CD4-positive, CD25-positive, alpha-beta regulatory T cell (primary cell): ENCODE measurements around the gene TOMM34. TPM values are rescaled to one million over a fixed set of nuclear protein-coding genes. Genes with fewer than 3 reads are reported as not detected.

Experiments
- ATAC-seq, 2 donors: fragments of 150-1000 bp; cut with Tn5 transposase; one replicate each; pipeline ENCODE4 v1.10.0; 2021; ENCODE audit warnings: low read depth in 2 of 2, moderate number of reproducible peaks in 2 of 2, moderate library complexity in 1 of 2
- DNase-seq, 3 donors: peaks; one replicate each; pipeline versions ENCODE4 v3.0.0 to v3.0.0-alpha.2; 2012 to 2022; ENCODE audit warnings: mixed read lengths in 1 of 3
- H3K27ac ChIP-seq: one replicate; pipeline ENCODE4 v1.7.0; 2013; ENCODE audit warnings: mild to moderate bottlenecking, low read length; ENCODE audit not compliant: insufficient read depth, poor library complexity, severe bottlenecking
- H3K27me3 ChIP-seq: one replicate; pipeline ENCODE4 v1.7.0; 2013; ENCODE audit warnings: low read length; ENCODE audit not compliant: control insufficient read depth, insufficient read depth
- H3K36me3 ChIP-seq: one replicate; pipeline ENCODE4 v1.7.0; 2013; ENCODE audit warnings: mild to moderate bottlenecking, low read length, moderate library complexity; ENCODE audit not compliant: control insufficient read depth, insufficient read depth
- H3K4me1 ChIP-seq: 2 replicates; pipeline ENCODE4 v1.7.0; 2013; ENCODE audit warnings: mild to moderate bottlenecking, low read length; ENCODE audit not compliant: insufficient read depth, control insufficient read depth, poor library complexity, severe bottlenecking
- H3K4me3 ChIP-seq: one replicate; pipeline ENCODE4 v1.7.0; 2013; ENCODE audit warnings: low read depth, mild to moderate bottlenecking, low read length, moderate library complexity
- H3K9me3 ChIP-seq, 2 experiments: 1 replicate in 1 of 2; 2 replicates in 1 of 2; pipeline ENCODE4 v1.7.0; 2013; ENCODE audit warnings: low read length in 2 of 2, mild to moderate bottlenecking in 1 of 2, moderate library complexity in 1 of 2; ENCODE audit not compliant: control insufficient read depth in 2 of 2
- H3K27ac Mint-ChIP-seq, 3 donors: one replicate each; pipeline ENCODE4 v1.8.0; 2020 to 2022; ENCODE audit warnings: mild to moderate bottlenecking in 3 of 3, mixed read lengths in 3 of 3, moderate library complexity in 2 of 3
- H3K27me3 Mint-ChIP-seq: one replicate; pipeline ENCODE4 v1.8.0; 2022; ENCODE audit warnings: mild to moderate bottlenecking, mixed read lengths
- H3K36me3 Mint-ChIP-seq: one replicate; pipeline ENCODE4 v1.8.0; 2020; ENCODE audit warnings: mixed read lengths
- H3K4me1 Mint-ChIP-seq, 4 donors: one replicate each; pipeline ENCODE4 v1.8.0; 2020 to 2022; ENCODE audit warnings: mixed read lengths in 4 of 4, mild to moderate bottlenecking in 1 of 4
- H3K4me3 Mint-ChIP-seq, 4 donors: one replicate each; pipeline ENCODE4 v1.8.0; 2020 to 2022; ENCODE audit warnings: mild to moderate bottlenecking in 4 of 4, mixed read lengths in 4 of 4, moderate library complexity in 3 of 4
- H3K9me3 Mint-ChIP-seq, 7 donors: one replicate each; pipeline ENCODE4 v1.8.0; 2020 to 2022; ENCODE audit warnings: mixed read lengths in 7 of 7, mild to moderate bottlenecking in 3 of 7, moderate library complexity in 2 of 7
- polyA plus RNA-seq, 4 donors: library from polyadenylated mRNA; unstranded; fragments of 300-500 nt; fragmentation: Illumina TruSeq; gene quantifications; one replicate each; pipeline ENCODE4 v1.2.3, GENCODE V29; 2021
- total RNA-seq: library from RNA; stranded (reverse); gene quantifications from one replicate; pipeline ENCODE4 v1.2.3, GENCODE V29; 2022

Gene TOMM34
- total and polyA plus RNA-seq, 5 donors from 2014 or later, result 10.7 to 24.2 (median 22.1) TPM

GRCh38 chr20:44988631-44989171 is 28.5 kb upstream of the TOMM34 start:
- Mint-ChIP-seq H3K27me3 (no peaks in the 10 kb centered on the region), H3K9me3 (no peaks in the 10 kb centered on the region), H3K4me1 (peaks cover 49 to 88% (median 64%) of the 10 kb centered on the region in 4 donors), H3K4me3 (peak overlapping the region; percentile 45 to 92 (median 76)), H3K27ac (peak overlapping the region; percentile 2 to 84 (median 58)), H3K36me3 (peaks cover 32% of the 10 kb centered on the region)
- Histone ChIP-seq H3K4me3 (peak overlapping the region; percentile 92), H3K4me1 (peaks cover 75% of the 10 kb centered on the region), H3K36me3 (peaks cover 62% of the 10 kb centered on the region), H3K27ac (peak overlapping the region; percentile 34), H3K27me3 (no peaks in the 10 kb centered on the region), H3K9me3 (no peaks in the 10 kb centered on the region)
- ATAC-seq, result no peak
- no peak for DNase-seq

DNA sequence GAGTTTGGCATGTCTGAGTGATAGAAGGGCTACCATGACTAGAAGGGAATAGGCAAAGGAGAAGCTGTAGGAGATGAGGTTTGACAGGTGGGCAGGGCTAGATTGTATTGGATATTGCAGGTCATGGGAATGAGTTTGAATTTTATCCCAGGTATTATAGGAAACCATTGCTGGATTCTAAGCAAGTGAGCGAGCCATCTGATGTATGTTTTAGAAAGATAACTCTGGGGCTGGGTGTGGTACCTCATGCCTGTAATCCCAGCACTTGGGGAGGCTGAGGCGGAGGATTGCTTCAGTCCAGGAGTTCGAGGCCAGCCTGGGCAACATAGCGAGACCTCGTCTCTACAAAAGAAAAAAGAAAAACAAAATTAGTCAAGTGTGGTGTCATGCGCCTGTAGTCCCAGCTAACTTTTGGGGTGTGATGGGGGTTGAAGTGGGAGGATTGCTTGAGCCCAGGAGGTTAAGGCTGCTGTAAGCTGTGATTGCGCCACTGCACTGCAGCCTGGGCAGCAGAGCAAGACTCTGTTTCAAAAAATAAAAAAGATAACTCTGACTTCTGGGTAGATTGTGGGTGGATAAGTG is 23.0 kb upstream of the TOMM34 start:
- Mint-ChIP-seq H3K27ac (peak overlapping the region; percentile 59 to 99 (median 90)), H3K4me1 (peaks cover 40 to 89% (median 63%) of the 10 kb centered on the region in 4 donors), H3K27me3 (no peaks in the 10 kb centered on the region), H3K9me3 (no peaks in the 10 kb centered on the region), H3K4me3 (peak overlapping the region; percentile 7 to 88 (median 69)), H3K36me3 (peaks cover 44% of the 10 kb centered on the region)
- peaks cover 79% of the 10 kb centered on the region for H3K36me3 ChIP-seq
- ATAC-seq (no peak), DNase-seq (no peak)
- H3K27ac ChIP-seq, result peak overlapping the region; percentile 94
- H3K4me1 ChIP-seq, result peaks cover 86% of the 10 kb centered on the region
- H3K27me3 ChIP-seq, result no peaks in the 10 kb centered on the region
- H3K9me3 ChIP-seq, result no peaks in the 10 kb centered on the region
- no peak overlapping the region for H3K4me3 ChIP-seq

DNA sequence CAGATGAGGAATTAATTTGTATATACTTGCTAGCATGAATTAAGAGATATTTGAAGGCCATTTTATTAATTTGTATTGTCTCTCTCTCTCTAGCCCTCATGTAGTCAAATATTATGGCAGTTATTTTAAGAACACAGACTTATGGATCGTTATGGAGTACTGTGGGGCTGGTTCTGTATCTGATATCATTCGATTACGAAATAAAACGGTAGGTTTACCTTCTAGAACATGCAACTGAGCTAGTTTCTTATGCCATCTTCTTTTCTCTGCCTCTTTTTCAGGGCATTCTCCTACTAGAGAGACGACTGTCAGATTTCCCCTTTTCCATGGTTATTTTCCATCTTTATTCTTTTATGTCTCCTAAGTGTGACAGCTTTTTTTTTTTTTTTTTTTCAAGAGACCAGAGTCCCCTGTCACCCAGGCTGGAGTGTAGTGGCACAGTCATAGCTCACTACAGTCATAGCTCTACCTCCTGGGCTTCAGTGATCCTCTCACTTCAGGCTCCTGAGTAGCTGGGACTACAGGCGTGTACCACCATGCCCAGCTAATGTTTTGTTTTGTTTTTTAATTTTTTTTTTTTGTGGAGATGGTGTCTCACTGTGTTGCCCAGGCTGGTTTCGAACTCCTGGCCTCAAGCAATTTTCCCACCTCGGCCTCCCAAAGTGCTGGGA is 21.7 kb upstream of the TOMM34 start:
- Mint-ChIP-seq H3K27ac (peak overlapping the region; percentile 79 to 99 (median 98)), H3K27me3 (no peaks in the 10 kb centered on the region), H3K4me1 (peaks cover 51 to 90% (median 67%) of the 10 kb centered on the region in 4 donors), H3K4me3 (peak overlapping the region in 1 of 4 donors; percentile 63), H3K9me3 (no peaks in the 10 kb centered on the region), H3K36me3 (peaks cover 44% of the 10 kb centered on the region)
- H3K36me3 ChIP-seq, result peaks cover 67% of the 10 kb centered on the region
- DNase-seq, result no peak
- no peaks in the 10 kb centered on the region for H3K9me3 ChIP-seq
- H3K27me3 ChIP-seq, result no peaks in the 10 kb centered on the region
- no peak for ATAC-seq
- H3K4me3 ChIP-seq, result no peak overlapping the region
- peaks cover 86% of the 10 kb centered on the region for H3K4me1 ChIP-seq
- peak overlapping the region; percentile 94 for H3K27ac ChIP-seq

DNA sequence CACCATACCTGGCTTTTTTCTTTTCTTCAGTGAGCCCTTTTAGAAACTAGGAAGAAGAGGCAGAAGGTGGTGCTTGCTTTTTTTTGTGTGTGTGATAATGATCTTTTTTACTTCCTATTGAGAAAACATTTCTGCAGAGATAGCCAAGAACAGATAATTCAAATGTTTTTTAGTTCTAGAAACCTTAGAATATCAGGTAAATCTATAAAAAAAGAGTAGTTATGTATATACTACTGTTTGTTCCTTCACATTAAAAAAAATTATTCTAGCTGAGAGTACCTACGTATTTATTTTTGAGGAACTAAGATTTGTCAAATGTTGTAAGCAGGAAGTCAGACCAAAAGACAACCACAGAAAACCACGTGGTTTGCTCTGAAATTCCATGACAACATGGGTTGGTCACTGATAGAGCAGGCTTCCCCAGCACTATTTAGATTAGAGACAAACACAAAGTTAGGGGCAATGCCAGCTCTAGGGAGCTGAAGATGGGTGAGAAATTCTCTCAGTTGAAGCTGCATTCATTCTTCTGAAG is 19.0 kb upstream of the TOMM34 start:
- H3K36me3 ChIP-seq, result peaks cover 68% of the 10 kb centered on the region
- H3K4me3 Mint-ChIP-seq, result peak overlapping the region; percentile 70 to 92 (median 84)
- peaks cover 57% of the 10 kb centered on the region for H3K36me3 Mint-ChIP-seq
- H3K27ac ChIP-seq, result peak overlapping the region; percentile 94
- H3K27me3 ChIP-seq, result no peaks in the 10 kb centered on the region
- no peaks in the 10 kb centered on the region for H3K9me3 ChIP-seq
- peak; percentile 83 to 87 for ATAC-seq
- peak overlapping the region; percentile 80 for H3K4me3 ChIP-seq
- H3K9me3 Mint-ChIP-seq, result no peaks in the 10 kb centered on the region
- peaks cover 78% of the 10 kb centered on the region for H3K4me1 ChIP-seq
- peak; percentile 70 to 84 (median 78) for DNase-seq
- H3K27ac Mint-ChIP-seq, result peak overlapping the region; percentile 94 to 99 (median 98)
- H3K4me1 Mint-ChIP-seq, result peaks cover 59 to 93% (median 72%) of the 10 kb centered on the region in 4 donors
- no peaks in the 10 kb centered on the region for H3K27me3 Mint-ChIP-seq

- Histone ChIP-seq H3K27ac (peak overlapping the region; percentile 94), H3K4me3 (peak overlapping the region; percentile 21), H3K36me3 (peaks cover 70% of the 10 kb centered on the region), H3K9me3 (no peaks in the 10 kb centered on the region), H3K4me1 (peaks cover 74% of the 10 kb centered on the region), H3K27me3 (no peaks in the 10 kb centered on the region)
- Mint-ChIP-seq H3K4me1 (peaks cover 62 to 93% (median 68%) of the 10 kb centered on the region in 4 donors), H3K27ac (peak overlapping the region; percentile 94 to 99 (median 98)), H3K9me3 (no peaks in the 10 kb centered on the region), H3K4me3 (peak overlapping the region in 2 of 4 donors; percentile 28 to 70), H3K36me3 (peaks cover 56% of the 10 kb centered on the region), H3K27me3 (no peaks in the 10 kb centered on the region)
- ATAC-seq (no peak), DNase-seq (no peak)
Observed at GRCh38 chr20:44976698-44977097, 16.5 kb upstream of the TOMM34 start.

- H3K4me1 Mint-ChIP-seq, result peaks cover 59 to 83% (median 62%) of the 10 kb centered on the region in 4 donors
- Histone ChIP-seq H3K4me1 (peaks cover 60% of the 10 kb centered on the region), H3K27ac (peak overlapping the region; percentile 84), H3K4me3 (peak overlapping the region; percentile 97), H3K9me3 (no peaks in the 10 kb centered on the region), H3K36me3 (peaks cover 53% of the 10 kb centered on the region), H3K27me3 (no peaks in the 10 kb centered on the region)
- ATAC-seq (no peak), DNase-seq (no peak)
- no peaks in the 10 kb centered on the region for H3K9me3 Mint-ChIP-seq
- H3K27me3 Mint-ChIP-seq, result no peaks in the 10 kb centered on the region
- H3K4me3 Mint-ChIP-seq, result peak overlapping the region; percentile 52 to 69 (median 67)
- H3K27ac Mint-ChIP-seq, result peak overlapping the region; percentile 40 to 56 (median 51)
- H3K36me3 Mint-ChIP-seq, result peaks cover 64% of the 10 kb centered on the region
Observed at GRCh38 chr20:44973053-44973452, 12.9 kb upstream of the TOMM34 start.

- peaks cover 33 to 65% (median 48%) of the 10 kb centered on the region in 4 donors for H3K4me1 Mint-ChIP-seq
- H3K27ac Mint-ChIP-seq, result peak overlapping the region; percentile 83 to 96 (median 95)
- Histone ChIP-seq H3K4me1 (peaks cover 51% of the 10 kb centered on the region), H3K9me3 (no peaks in the 10 kb centered on the region), H3K27me3 (no peaks in the 10 kb centered on the region), H3K27ac (peak overlapping the region; percentile 84), H3K36me3 (peaks cover 36% of the 10 kb centered on the region), H3K4me3 (peak overlapping the region; percentile 97)
- ATAC-seq, result no peak
- H3K36me3 Mint-ChIP-seq, result peaks cover 60% of the 10 kb centered on the region
- DNase-seq, result peak in 2 of 3 donors; percentile 61 to 75
- H3K27me3 Mint-ChIP-seq, result no peaks in the 10 kb centered on the region
- H3K4me3 Mint-ChIP-seq, result peak overlapping the region; percentile 96 to 98 (median 97)
- H3K9me3 Mint-ChIP-seq, result no peaks in the 10 kb centered on the region
Observed at GRCh38 chr20:44970243-44970757, 10.1 kb upstream of the TOMM34 start.
